Stomach (tissue), 9 donors: ENCODE results near the gene ARHGAP22. TPM values are rescaled to one million over a fixed set of nuclear protein-coding genes. Genes with fewer than 3 reads are reported as not detected.

Source experiments
- DNase-seq, 2 donors: peaks; one replicate each; pipeline versions ENCODE4 v3.0.0 to v3.0.0-alpha.2; 2013 to 2019
- H3K27ac ChIP-seq, 5 donors: fragments of 200-600 bp in 4 of 5; sonication (generic) in 4 of 5; one replicate each; pipeline ENCODE4 v1.5.1; 2013 to 2019; ENCODE audit warnings: mild to moderate bottlenecking in 1 of 5, moderate library complexity in 1 of 5
- H3K27me3 ChIP-seq, 3 donors: fragments of 200-600 bp; sonication (generic); one replicate each; pipeline ENCODE4 v1.5.1; 2017 to 2019; ENCODE audit warnings: mixed run types in 1 of 3
- H3K36me3 ChIP-seq, 4 donors: fragments of 200-600 bp; sonication (generic); 1 replicate in 3 of 4; 2 replicates in 1 of 4; pipeline ENCODE4 v1.5.1; 2016 to 2019
- H3K4me1 ChIP-seq, 4 donors: fragments of 200-600 bp; sonication (generic); one replicate each; pipeline ENCODE4 v1.5.1; 2016 to 2019
- H3K4me3 ChIP-seq, 4 donors: fragments of 200-600 bp; sonication (generic) in 3 of 4; one replicate each; pipeline ENCODE4 v1.5.1; 2016 to 2019; ENCODE audit warnings: mild to moderate bottlenecking in 1 of 4
- H3K9me3 ChIP-seq, 4 donors: fragments of 200-600 bp; sonication (generic); one replicate each; pipeline ENCODE4 v1.5.1; 2016 to 2019
- EP300 ChIP-seq: sonication (generic); formaldehyde crosslinking; IDR thresholded peaks from one replicate; pipeline ENCODE4 v1.6.1; 2017; ENCODE audit warnings: antibody characterized with exemption
- POLR2A ChIP-seq, 4 donors: fragments of 450-650 bp; IDR thresholded peaks; one replicate each; pipeline ENCODE4 v1.6.1; 2016; ENCODE audit warnings: antibody characterized with exemption in 4 of 4, control low read depth in 2 of 4, mild to moderate bottlenecking in 1 of 4, moderate library complexity in 1 of 4
- POLR2AphosphoS5 ChIP-seq, 3 donors: sonication (generic); formaldehyde crosslinking; IDR thresholded peaks; one replicate each; pipeline ENCODE4 v1.6.1; 2016; ENCODE audit warnings: antibody characterized with exemption in 3 of 3
- whole genome bisulfite sequencing, 5 donors: extraction: QIAGEN DNeasy Blood & Tissue Kit in 3 of 5; methylation state at CpG; one replicate each; pipeline versions ENCODE4 v1.1.5 to v1.1.7; 2013 to 2018; 5-methylcytosine and 5-hydroxymethylcytosine counted together
- intact Hi-C: fragments of 100-400 bp; cut with DNase I; formaldehyde crosslinking; loops from one replicate; pipeline ENCODE4 v1.15.1; 2023; ENCODE audit warnings: low total_unique reads
- polyA plus RNA-seq, 3 donors: library from polyadenylated mRNA; stranded (reverse); fragments of 200-250 nt; gene quantifications; one replicate each; pipeline ENCODE4 v1.2.3, GENCODE V29; 2013
- total RNA-seq, 5 donors: library from RNA; depleted of rRNA; stranded (reverse); fragments of >200 nt; gene quantifications; one replicate each; pipeline versions ENCODE4 v1.1.0 to v1.2.3, GENCODE V29; 2014 to 2016
- TF ChIP-seq, protein P1 (sequence below), 7 experiments: fragments of 450-650 bp in 4 of 7; fragments of 200-600 bp in 3 of 7; sonication (generic) in 3 of 7; IDR thresholded peaks; one replicate each; pipeline ENCODE4 v1.5.1; 2016 to 2019; ENCODE audit warnings: antibody characterized with exemption in 7 of 7, control low read depth in 2 of 7, mild to moderate bottlenecking in 1 of 7
- donor health status: healthy with polysubstance abuse.
- donor health status: Bipolar disorder and iron deficiency.
- donor health status: healthy.

The ARHGAP22 gene
- total and polyA plus RNA-seq, 8 donors = 1.3 to 28.6 (median 2.2) TPM; not detected in 1

DNA sequence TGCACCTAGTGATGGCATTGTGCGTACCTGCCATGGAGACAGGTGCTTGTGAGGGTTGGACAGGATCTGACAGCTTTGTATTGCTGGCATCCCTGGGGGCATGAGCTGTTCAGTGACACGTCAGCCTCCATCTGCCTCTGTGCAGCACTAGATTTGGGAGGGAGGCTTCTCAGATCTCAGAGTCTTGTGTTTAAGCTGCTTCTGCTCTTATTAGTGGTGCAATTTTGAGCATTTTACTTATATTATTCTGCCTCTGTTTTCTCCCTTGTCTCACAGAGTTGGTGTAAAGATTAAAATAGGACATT, 5.1 kb downstream of the ARHGAP22 start:
- Histone ChIP-seq H3K9me3 (no peaks in the 10 kb centered on the region), H3K4me3 (no peak overlapping the region), H3K36me3 (no peaks in the 10 kb centered on the region), H3K27me3 (peaks cover 0 to 17% (median 10%) of the 10 kb centered on the region in 3 donors), H3K27ac (no peak overlapping the region), H3K4me1 (peaks cover 8 to 12% (median 9%) of the 10 kb centered on the region in 4 donors)
- no peak for DNase-seq
- TF ChIP-seq, protein P1, sequence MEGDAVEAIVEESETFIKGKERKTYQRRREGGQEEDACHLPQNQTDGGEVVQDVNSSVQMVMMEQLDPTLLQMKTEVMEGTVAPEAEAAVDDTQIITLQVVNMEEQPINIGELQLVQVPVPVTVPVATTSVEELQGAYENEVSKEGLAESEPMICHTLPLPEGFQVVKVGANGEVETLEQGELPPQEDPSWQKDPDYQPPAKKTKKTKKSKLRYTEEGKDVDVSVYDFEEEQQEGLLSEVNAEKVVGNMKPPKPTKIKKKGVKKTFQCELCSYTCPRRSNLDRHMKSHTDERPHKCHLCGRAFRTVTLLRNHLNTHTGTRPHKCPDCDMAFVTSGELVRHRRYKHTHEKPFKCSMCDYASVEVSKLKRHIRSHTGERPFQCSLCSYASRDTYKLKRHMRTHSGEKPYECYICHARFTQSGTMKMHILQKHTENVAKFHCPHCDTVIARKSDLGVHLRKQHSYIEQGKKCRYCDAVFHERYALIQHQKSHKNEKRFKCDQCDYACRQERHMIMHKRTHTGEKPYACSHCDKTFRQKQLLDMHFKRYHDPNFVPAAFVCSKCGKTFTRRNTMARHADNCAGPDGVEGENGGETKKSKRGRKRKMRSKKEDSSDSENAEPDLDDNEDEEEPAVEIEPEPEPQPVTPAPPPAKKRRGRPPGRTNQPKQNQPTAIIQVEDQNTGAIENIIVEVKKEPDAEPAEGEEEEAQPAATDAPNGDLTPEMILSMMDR (IDR thresholded peaks at IDR 0.05) = no peak
- TF ChIP-seq POLR2A (IDR thresholded peaks at IDR 0.05) (no peak), EP300 (no peak), POLR2AphosphoS5 (IDR thresholded peaks at IDR 0.05) (no peak)
- intact Hi-C loops = no loop called here
- 78 to 95% (median 87%) methylated on average over 2 of the region's 2 CpGs for WGBS, 5 donors

DNA sequence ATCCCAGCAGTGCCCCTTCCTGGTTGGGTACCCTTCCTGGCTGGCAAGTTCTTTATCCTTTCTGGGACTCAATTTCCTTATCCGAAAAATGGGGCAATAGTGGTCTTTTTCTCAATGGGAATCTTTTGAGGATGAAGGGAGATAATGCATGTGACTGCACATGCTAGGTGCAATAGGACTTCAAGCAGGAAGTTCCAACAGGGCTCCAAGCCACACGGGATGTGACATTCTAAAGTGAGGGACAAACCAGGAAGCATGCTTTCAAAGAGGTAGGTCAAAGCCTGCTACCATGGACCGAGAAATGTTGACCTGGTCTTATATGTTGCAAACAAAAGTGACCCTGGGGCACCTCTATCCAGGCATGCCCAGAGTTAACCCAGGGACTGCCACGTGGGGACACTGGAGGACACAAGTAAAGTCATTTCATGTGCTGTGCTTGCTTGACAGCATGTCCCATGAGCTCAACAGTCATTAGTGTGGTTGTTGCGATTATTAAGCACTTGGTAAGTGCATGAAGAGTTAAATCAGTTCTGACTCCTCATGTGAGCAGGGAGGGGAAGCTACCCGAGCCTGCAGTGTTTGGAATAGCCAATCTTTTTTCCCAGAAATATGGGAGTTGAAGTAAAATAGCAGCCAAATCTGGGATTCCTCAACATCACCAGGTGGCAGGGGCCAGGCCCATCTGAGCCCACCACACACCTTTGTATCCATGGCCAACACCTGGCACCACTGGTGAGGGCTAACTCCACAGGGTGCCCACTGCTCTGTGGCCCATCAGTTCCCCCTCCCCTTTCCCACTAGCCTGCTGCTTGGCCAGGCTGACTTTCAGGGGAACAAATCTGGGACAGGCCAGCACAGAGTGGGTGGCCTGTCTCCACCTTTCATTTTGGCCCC, 5.7 kb downstream of the ARHGAP22 start:
- Histone ChIP-seq H3K27ac (no peak overlapping the region), H3K4me1 (peaks cover 2 to 6% (median 3%) of the 10 kb centered on the region in 4 donors), H3K4me3 (no peak overlapping the region), H3K9me3 (no peaks in the 10 kb centered on the region), H3K36me3 (no peaks in the 10 kb centered on the region), H3K27me3 (peaks cover 0 to 16% (median 4%) of the 10 kb centered on the region in 3 donors)
- intact Hi-C loops = no loop called here
- DNase-seq = no peak
- no peak for TF ChIP-seq POLR2A (IDR thresholded peaks at IDR 0.05)
- TF ChIP-seq EP300 = no peak
- TF ChIP-seq, protein P1 (IDR thresholded peaks at IDR 0.05) = no peak
- no peak for TF ChIP-seq POLR2AphosphoS5 (IDR thresholded peaks at IDR 0.05)
- 44 to 63% (median 53%) methylated on average over 6 of the region's 6 CpGs for WGBS, 5 donors

DNA sequence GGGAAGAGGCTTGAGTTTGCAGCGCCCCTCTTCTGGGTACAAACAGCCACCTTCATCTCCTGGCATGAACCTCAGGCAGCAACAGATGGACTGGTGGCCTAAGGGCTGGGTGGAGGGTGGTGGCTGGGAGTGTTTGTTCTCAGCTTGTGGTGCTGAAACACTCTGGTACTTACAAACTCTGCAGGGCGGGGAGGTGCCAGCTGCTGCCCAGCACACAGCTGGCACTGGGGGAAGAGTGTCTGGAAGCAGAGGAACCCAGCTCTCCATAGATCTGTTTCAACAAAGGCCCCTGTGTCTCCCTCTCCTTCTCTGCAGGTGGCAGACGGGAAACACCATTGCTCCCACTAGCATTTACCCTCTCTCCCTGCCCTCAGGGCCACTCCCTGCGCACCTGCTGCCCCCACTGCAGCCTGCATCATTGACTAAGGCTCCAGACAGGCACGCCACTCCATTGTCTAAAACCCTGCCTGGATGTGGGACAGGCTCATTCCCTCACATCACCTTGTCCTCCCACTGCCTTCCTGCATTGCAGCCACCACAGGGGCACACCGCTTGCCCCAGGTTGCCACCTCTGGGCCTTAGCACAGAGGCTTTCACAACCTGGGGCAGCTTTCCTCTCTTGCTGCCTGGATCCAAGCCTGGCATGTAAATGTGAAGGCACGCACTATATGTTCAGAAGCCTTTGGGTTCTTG, 6.5 kb downstream of the ARHGAP22 start:
- no peak overlapping the region for H3K27ac ChIP-seq
- 70 to 93% (median 72%) methylated on average over 5 to 7 of the region's 7 CpGs for WGBS, 5 donors

DNA sequence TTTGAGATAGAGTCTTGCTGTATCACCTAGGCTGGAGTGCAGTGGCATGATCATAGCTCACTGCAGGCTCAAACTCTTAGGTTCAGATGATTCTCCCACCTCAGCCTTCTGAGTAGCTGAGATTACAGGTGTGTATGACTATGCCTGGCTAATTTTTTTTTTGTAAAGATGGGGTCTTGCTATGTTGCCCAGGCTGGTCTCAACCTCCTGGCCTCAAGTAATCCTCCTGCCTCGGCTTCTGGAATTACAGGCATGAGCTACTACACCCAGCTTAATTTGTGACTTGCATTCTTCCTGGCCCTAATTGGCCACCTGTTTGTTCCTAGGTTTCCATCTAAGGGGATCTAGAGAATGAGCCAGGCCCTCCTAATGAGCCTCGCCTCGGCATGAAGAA, 9.3 kb downstream of the ARHGAP22 start:
- no peak for DNase-seq
- no peak overlapping the region for H3K27ac ChIP-seq
- no peaks in the 10 kb centered on the region for H3K4me1 ChIP-seq
- TF ChIP-seq POLR2AphosphoS5 (IDR thresholded peaks at IDR 0.05) = no peak
- no peak for TF ChIP-seq EP300
- TF ChIP-seq POLR2A (IDR thresholded peaks at IDR 0.05) = no peak
- TF ChIP-seq, protein P1 (IDR thresholded peaks at IDR 0.05) = no peak
- no peak overlapping the region for H3K4me3 ChIP-seq
- intact Hi-C loops = no loop called here
- H3K27me3 ChIP-seq = peaks cover 0 to 6% (median 0%) of the 10 kb centered on the region in 3 donors
- no peaks in the 10 kb centered on the region for H3K36me3 ChIP-seq
- 79 to 91% (median 83%) methylated on average over 3 of the region's 3 CpGs for WGBS, 5 donors
- H3K9me3 ChIP-seq = no peaks in the 10 kb centered on the region

More for the DNA sequence above, 6.5 kb downstream of the ARHGAP22 start:
- intact Hi-C loops = no loop called here
- TF ChIP-seq, protein P1 (IDR thresholded peaks at IDR 0.05) = no peak
- no peak for TF ChIP-seq EP300
- TF ChIP-seq POLR2A (IDR thresholded peaks at IDR 0.05) = no peak
- TF ChIP-seq POLR2AphosphoS5 (IDR thresholded peaks at IDR 0.05) = no peak
- H3K27me3 ChIP-seq = peaks cover 0 to 8% (median 0%) of the 10 kb centered on the region in 3 donors
- no peaks in the 10 kb centered on the region for H3K36me3 ChIP-seq
- H3K4me3 ChIP-seq = no peak overlapping the region
- no peaks in the 10 kb centered on the region for H3K9me3 ChIP-seq
- no peaks in the 10 kb centered on the region for H3K4me1 ChIP-seq
- peak in 1 of 2 donors; percentile 26 for DNase-seq
